Testis (tissue), 2 donors: ENCODE data around the gene SBSN.

Experiments used
- CTCF ChIP-seq, 3 experiments: fragments of 450-650 bp in 2 of 3; fragments of 200-600 bp in 1 of 3; sonication (generic) in 1 of 3; IDR thresholded peaks; one replicate each; pipeline ENCODE4 v1.5.1; 2016 to 2019; ENCODE audit warnings: antibody characterized with exemption in 3 of 3, mild to moderate bottlenecking in 2 of 3, moderate library complexity in 1 of 3
- POLR2A ChIP-seq: fragments of 450-650 bp; IDR thresholded peaks from one replicate; pipeline ENCODE4 v1.6.1; 2017; ENCODE audit warnings: antibody characterized with exemption, mild to moderate bottlenecking, moderate library complexity

GRCh38 chr19:35542209-35542608, 14.1 kb upstream of the SBSN start:
- TF ChIP-seq CTCF (IDR thresholded peaks at IDR 0.05): no peak
- no peak for TF ChIP-seq POLR2A
